Stimulated activated CD8-positive, alpha-beta memory T cell treated with anti-CD3 and anti-CD28 coated beads, Interleukin-4, amount 100 ng/mL, for 4 hours (primary cell): ENCODE data around the gene PRXL2B.
"Not testable (repeated sequence)": the region's sequence is repeated elsewhere in the genome, so short reads cannot be mapped to it uniquely, and the experiment has no call there.

Experiments
- DNase-seq, 2 donors: peaks; one replicate each; pipeline ENCODE4 v3.0.0-alpha.2; 2020; ENCODE audit warnings: low read depth in 2 of 2, low spot score in 1 of 2

Gene PRXL2B

DNA sequence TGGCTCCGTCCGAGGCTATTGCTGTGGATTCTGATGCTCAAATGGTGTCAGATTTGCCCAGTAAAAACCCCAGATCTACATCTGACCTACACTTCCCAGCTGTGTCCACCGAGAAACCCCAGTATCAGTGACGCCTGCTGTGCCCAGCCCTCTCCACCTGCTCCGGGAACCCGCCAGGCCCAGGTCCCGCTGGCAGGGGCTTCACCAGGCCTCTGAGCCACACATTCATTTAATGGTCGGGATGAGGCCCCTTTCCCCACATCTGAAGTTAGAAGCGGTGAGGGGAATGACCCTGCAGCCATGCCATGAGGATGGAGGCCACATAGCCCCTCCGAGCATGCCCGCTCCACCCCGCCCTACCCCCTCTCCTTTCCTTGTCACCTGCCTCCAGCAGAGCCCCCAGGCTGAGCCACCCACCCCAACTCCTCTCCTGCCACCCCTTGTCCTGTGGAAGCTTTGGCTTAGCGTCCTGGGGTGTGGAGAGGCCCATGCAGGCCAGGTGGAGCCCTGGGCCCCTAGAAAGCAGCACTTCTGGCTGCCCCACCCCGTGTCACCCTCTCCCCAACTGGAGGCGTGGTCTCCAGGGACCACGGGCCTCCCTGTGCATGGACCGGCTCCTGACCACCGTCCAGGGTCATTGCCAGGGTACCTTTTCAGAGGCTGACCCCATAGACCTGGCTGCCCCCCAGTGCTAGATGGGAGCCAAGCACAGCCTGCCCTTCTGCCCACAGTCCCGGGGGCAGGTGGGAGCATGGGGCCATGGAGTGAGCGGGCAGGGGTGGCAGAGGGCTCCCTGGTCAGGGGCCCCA is 22.4 kb upstream of the PRXL2B start:
- no peak for DNase-seq

DNA sequence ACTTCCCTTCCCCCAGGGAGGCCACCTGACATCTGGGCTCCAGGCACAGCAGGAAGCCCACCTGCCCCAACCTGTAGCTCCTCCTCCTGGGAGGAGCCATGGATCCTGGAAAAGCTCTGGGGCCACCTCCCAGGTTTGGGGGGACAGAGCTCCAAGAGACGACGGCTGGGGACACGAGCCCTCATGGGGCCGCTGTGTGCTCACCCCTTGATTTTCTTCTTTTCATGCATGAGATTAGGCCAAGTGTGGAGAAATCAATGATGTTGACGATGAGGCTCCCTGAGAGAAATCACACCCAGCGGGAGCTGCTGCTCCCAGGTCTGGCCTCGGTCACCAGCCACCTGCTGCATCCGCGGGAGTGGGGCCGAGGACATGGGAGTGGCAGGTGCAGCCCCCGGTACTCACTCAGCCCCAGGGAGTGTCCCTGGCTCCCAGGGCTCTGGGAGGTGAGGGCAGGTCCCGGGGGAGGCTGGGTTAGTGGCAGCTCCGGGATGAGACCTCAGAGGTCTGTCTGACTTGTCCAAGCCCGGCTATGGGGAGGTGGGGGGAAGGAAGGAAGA is 21.7 kb upstream of the PRXL2B start:
- DNase-seq, result no peak

GRCh38 chr1:2566101-2567045 is 20.2 kb upstream of the PRXL2B start:
- no peak for DNase-seq

GRCh38 chr1:2567083-2567679 is 19.4 kb upstream of the PRXL2B start:
- DNase-seq, result no peak

GRCh38 chr1:2568187-2568816 is 18.3 kb upstream of the PRXL2B start:
- DNase-seq, result not testable (repeated sequence)

- DNase-seq, result no peak
Observed at GRCh38 chr1:2569060-2569459, 17.5 kb upstream of the PRXL2B start.

- DNase-seq, result not testable (repeated sequence)
Observed at GRCh38 chr1:2569703-2570102, 16.9 kb upstream of the PRXL2B start.

DNA sequence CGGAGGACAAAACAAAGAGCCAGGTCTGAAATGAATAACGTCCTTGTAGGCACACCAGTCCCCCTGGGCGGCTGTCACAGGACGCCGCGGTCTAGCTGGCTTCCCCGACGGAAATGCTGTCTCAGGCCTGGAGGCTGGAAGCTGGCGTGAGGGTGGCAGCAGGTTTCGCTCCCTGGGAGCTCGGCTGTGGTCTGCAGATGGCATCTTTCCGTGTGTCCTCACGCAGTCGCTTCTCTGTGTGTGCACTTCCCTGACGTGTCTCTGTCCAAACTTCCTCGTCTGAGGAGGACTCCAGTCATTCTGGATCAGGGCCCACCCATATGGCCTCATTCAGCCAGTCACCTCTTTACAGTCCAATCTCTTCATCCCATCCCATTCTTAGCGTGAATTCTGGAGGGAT is 16.2 kb upstream of the PRXL2B start:
- DNase-seq, result no peak

GRCh38 chr1:2571348-2571747 is 15.2 kb upstream of the PRXL2B start:
- no peak for DNase-seq

- no peak for DNase-seq
Observed at GRCh38 chr1:2573250-2573920, 13.2 kb upstream of the PRXL2B start.

- no peak for DNase-seq
Observed at GRCh38 chr1:2574350-2574749, 12.2 kb upstream of the PRXL2B start.

- no peak for DNase-seq
Observed at GRCh38 chr1:2575801-2576663, 10.5 kb upstream of the PRXL2B start.

- DNase-seq, result peak in 1 of 2 donors; percentile 32
Observed at GRCh38 chr1:2577565-2578075, 9.0 kb upstream of the PRXL2B start.

GRCh38 chr1:2578758-2579118 is 7.8 kb upstream of the PRXL2B start:
- no peak for DNase-seq

GRCh38 chr1:2580691-2581090 is 5.9 kb upstream of the PRXL2B start:
- no peak for DNase-seq

DNA sequence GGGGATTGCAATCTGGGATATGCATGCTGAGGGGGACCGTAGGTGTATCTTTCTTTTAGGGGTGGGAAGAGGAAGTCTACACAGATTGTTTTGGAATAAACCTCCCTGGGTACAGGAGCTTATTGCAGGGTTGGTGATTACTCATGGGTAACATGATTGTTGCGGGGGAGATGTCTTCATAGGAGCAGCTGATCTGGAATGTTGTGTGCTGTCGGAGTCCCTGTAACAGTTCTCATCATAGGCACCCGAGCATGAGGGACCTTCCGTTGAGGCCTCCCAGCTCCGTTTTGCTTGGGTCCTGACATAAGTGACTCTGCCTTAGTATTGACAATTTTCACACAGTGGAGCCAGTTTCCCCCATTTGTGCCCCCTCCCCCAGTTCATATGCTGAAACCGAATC is 4.2 kb upstream of the PRXL2B start:
- DNase-seq, result no peak

DNA sequence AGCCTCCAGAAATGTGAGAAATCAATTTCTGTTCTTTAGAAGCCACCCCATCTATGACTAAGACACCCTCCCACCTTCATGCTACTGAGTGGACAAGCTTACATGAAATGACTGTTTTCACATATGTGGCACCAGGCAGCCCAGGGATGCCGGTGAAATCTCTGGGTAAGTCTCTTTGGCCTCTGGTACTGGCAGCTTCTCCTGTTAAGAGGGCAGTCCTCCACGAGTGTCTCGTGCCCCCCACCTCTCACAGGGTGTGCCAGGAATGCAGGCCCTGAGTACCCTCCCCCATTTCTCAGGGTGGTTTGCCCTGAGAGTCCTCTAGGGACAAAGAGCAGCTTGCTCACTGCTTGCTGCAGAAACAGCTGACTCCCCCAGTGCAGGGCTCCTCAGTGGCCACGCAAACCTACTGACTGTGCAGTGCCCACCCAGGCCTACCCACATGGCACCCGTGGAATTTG is 3.2 kb upstream of the PRXL2B start:
- DNase-seq, result no peak

GRCh38 chr1:2583871-2584351 is 2.7 kb upstream of the PRXL2B start:
- DNase-seq, result no peak

DNA sequence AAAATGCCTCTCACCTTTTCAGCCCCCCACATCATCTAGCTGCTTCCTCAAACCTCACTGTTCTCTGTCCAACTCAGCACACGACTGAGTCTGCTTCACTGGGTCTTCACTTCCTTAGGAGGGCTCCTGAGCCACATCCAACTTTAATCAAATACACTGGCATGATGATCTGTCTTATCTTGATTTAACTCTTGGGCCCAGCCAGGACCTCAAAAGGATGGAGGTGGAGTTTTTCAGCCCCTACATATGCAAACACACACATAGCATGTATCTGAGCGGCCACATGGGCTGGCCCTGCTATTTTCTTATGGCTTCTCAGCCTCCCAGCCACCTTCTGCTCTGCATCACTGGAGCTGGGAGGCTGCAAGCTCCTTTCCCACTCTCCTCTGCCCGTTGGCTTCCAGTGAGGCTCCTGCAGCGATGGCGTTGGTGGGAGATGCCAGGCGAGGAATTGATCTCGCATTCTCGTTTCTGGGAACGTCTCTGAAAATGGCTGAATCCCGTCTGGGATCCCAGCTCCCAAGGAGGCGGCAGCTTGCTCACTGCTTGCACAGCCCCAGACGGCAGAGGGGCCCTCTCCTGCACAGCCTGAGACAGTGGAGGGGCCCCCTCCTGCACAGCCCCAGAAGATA is 1.8 kb upstream of the PRXL2B start:
- no peak for DNase-seq
